Endodermal cell (in vitro differentiated cells): ENCODE results near the gene CCDC172. TPM values are rescaled to one million over a fixed set of nuclear protein-coding genes. Genes with fewer than 3 reads are reported as not detected.

Experiments used
- DNase-seq: peaks from one replicate; pipeline ENCODE4 v3.0.0-alpha.2; 2017
- H3K27ac ChIP-seq: 2 replicates; pipeline ENCODE4 v1.5.1; 2013; ENCODE audit warnings: mild to moderate bottlenecking, low read depth, low read length, moderate library complexity
- H3K27me3 ChIP-seq: 2 replicates; pipeline ENCODE4 v1.6.1; 2013; ENCODE audit warnings: mild to moderate bottlenecking, low read length, moderate library complexity; ENCODE audit not compliant: insufficient read depth, control insufficient read depth, poor library complexity, severe bottlenecking
- H3K36me3 ChIP-seq: 2 replicates; pipeline ENCODE4 v1.7.0; 2013; ENCODE audit warnings: mild to moderate bottlenecking, low read length, moderate library complexity; ENCODE audit not compliant: control insufficient read depth, insufficient read depth
- H3K4me1 ChIP-seq: one replicate; pipeline ENCODE4 v1.7.0; 2013; ENCODE audit warnings: low read length; ENCODE audit not compliant: control insufficient read depth, insufficient read depth
- H3K4me3 ChIP-seq: 2 replicates; pipeline ENCODE4 v1.5.1; 2013; ENCODE audit warnings: mild to moderate bottlenecking, low read length, moderate library complexity
- H3K9ac ChIP-seq: 2 replicates; pipeline ENCODE4 v1.6.1; 2013; ENCODE audit warnings: mild to moderate bottlenecking, low read length, moderate library complexity; ENCODE audit not compliant: poor library complexity, severe bottlenecking; ENCODE audit errors: extremely low read depth
- H3K9me3 ChIP-seq: 2 replicates; pipeline ENCODE4 v1.6.1; 2013; ENCODE audit warnings: mild to moderate bottlenecking, low read length, moderate library complexity; ENCODE audit not compliant: control insufficient read depth
- H3K27ac Mint-ChIP-seq: 2 replicates; pipeline ENCODE4 v1.8.0; 2020; ENCODE audit warnings: mixed read lengths
- H3K27me3 Mint-ChIP-seq: 2 replicates; pipeline ENCODE4 v1.8.0; 2021; ENCODE audit warnings: mild to moderate bottlenecking, mixed read lengths; ENCODE audit not compliant: insufficient read depth
- H3K36me3 Mint-ChIP-seq: 2 replicates; pipeline ENCODE4 v1.8.0; 2020; ENCODE audit warnings: low read depth, mixed read lengths
- H3K4me1 Mint-ChIP-seq: 2 replicates; pipeline ENCODE4 v1.8.0; 2020; ENCODE audit warnings: mixed read lengths
- H3K4me3 Mint-ChIP-seq: 2 replicates; pipeline ENCODE4 v1.8.0; 2020; ENCODE audit warnings: mild to moderate bottlenecking, moderate library complexity, mixed read lengths
- H3K9me3 Mint-ChIP-seq: 2 replicates; pipeline ENCODE4 v1.8.0; 2020; ENCODE audit warnings: mild to moderate bottlenecking, mixed read lengths
- WGBS, 2 experiments: methylation state at CpG; one replicate each; pipeline versions ENCODE4 v1.1.5 to v1.1.7; 2013; ENCODE audit warnings: missing lambda C conversion rate in 2 of 2, mixed read lengths in 1 of 2; ENCODE audit not compliant: insufficient coverage in 1 of 2, insufficient read length in 1 of 2; 5-methylcytosine and 5-hydroxymethylcytosine counted together
- total RNA-seq, 2 donors: library from RNA; stranded (reverse); fragmentation: NEBNext Ultra II Directional in 1 of 2; extraction: Animal tissue kit (Norgen Biotek cat#: 25700) in 1 of 2; gene quantifications; 2 replicates in 1 of 2; 3 replicates in 1 of 2; pipeline ENCODE4 v1.2.1, GENCODE V29; 2021
- TF ChIP-seq, protein P1 (sequence below): fragments of 200-600 bp; sonication (generic); conservative IDR thresholded peaks from 2 replicates; pipeline ENCODE4 v1.5.0; 2021; ENCODE audit warnings: antibody characterized with exemption, mild to moderate bottlenecking

CCDC172 gene
- total RNA-seq, 2 donors from 2014 or later: 0.37 TPM; not detected in 1

DNA sequence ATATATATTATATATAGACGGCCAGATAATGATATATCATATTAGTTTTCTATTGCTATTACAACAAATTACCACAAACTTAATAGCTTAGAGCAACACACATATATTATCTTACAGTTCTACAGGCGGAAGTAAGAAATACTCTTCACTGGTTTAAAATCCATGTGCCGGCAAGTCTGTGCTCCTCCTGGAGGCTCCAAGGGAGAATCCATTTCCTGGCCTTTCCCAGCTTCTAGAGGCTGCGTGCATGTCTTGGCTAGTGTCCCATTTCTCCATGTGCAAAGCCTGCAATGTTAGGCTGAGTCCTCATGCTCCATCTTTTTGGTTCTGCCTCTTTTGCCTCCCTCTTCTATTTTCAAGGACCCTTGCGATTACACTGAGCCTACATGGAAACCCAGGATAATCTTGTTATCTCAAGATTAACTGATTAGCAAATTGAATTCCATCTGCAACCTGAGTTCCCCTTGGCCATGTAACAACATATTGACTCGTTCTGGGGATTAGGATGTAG lies 79.5 kb downstream of the CCDC172 start:
- H3K27ac ChIP-seq: no peak overlapping the region
- DNase-seq: no peak
- no peaks in the 10 kb centered on the region for H3K4me1 ChIP-seq
- H3K4me3 Mint-ChIP-seq: no peak overlapping the region
- no peak overlapping the region for H3K27ac Mint-ChIP-seq
- no peaks in the 10 kb centered on the region for H3K36me3 Mint-ChIP-seq
- H3K9me3 ChIP-seq: no peaks in the 10 kb centered on the region
- peaks cover 14% of the 10 kb centered on the region for H3K27me3 ChIP-seq
- no peak overlapping the region for H3K9ac ChIP-seq
- H3K4me1 Mint-ChIP-seq: peaks cover 3% of the 10 kb centered on the region
- no peak overlapping the region for H3K4me3 ChIP-seq
- peaks cover 13% of the 10 kb centered on the region for H3K27me3 Mint-ChIP-seq
- TF ChIP-seq, protein P1, sequence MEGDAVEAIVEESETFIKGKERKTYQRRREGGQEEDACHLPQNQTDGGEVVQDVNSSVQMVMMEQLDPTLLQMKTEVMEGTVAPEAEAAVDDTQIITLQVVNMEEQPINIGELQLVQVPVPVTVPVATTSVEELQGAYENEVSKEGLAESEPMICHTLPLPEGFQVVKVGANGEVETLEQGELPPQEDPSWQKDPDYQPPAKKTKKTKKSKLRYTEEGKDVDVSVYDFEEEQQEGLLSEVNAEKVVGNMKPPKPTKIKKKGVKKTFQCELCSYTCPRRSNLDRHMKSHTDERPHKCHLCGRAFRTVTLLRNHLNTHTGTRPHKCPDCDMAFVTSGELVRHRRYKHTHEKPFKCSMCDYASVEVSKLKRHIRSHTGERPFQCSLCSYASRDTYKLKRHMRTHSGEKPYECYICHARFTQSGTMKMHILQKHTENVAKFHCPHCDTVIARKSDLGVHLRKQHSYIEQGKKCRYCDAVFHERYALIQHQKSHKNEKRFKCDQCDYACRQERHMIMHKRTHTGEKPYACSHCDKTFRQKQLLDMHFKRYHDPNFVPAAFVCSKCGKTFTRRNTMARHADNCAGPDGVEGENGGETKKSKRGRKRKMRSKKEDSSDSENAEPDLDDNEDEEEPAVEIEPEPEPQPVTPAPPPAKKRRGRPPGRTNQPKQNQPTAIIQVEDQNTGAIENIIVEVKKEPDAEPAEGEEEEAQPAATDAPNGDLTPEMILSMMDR: no peak
- WGBS, 2 experiments: 77 to 89% methylated on average over 4 to 5 of the region's 6 CpGs
- H3K9me3 Mint-ChIP-seq: no peaks in the 10 kb centered on the region
- H3K36me3 ChIP-seq: no peaks in the 10 kb centered on the region

DNA sequence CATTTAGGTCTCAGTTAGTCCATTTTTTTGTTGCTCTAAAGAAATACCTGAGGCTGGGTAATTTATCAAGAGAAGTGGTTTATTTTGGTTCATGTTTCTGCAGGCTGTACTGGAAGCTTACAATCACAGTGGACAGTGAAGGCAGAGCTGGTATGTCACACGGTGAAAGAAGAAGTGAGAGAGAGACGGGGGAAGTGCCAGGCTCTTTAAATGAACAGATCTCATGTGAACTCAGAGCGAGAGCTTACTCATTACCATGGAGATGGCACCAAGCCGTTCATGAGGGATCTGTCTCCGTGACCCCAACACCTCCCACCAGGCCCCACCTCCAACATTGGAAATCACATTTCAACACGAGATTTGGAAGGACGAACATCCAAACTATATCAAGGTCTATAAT lies 84.5 kb downstream of the CCDC172 start:
- Mint-ChIP-seq H3K27ac (no peak overlapping the region), H3K9me3 (no peaks in the 10 kb centered on the region), H3K4me1 (peaks cover 3% of the 10 kb centered on the region), H3K27me3 (peaks cover 9% of the 10 kb centered on the region), H3K4me3 (no peak overlapping the region), H3K36me3 (no peaks in the 10 kb centered on the region)
- no peak overlapping the region for H3K4me3 ChIP-seq
- DNase-seq: no peak
- H3K27ac ChIP-seq: no peak overlapping the region
- H3K36me3 ChIP-seq: no peaks in the 10 kb centered on the region
- no peaks in the 10 kb centered on the region for H3K4me1 ChIP-seq
- TF ChIP-seq, protein P1: no peak
- H3K27me3 ChIP-seq: peaks cover 14% of the 10 kb centered on the region
- WGBS, 2 experiments: 71 to 75% methylated on average over 1 to 5 of the region's 7 CpGs
- no peaks in the 10 kb centered on the region for H3K9me3 ChIP-seq
- H3K9ac ChIP-seq: no peak overlapping the region

DNA sequence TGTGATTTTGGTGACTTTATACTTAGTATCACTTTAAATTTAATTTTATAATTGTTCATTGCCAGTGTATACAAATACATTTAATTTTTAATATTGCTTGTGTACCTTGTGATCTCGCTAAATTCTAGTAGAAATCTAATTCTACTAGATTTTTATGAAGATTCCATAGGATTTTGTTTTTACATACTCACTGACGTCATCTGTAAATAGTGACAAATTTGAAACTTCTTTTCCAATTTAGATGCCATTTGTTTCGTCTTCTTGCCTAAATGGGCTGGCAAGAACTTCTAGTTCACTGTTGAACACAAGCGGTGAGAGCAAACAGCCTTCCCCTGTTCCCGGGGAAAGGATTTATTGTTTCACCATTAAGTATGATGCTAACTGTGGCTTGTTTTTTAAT lies 86.1 kb downstream of the CCDC172 start:
- Histone ChIP-seq H3K27ac (no peak overlapping the region), H3K36me3 (no peaks in the 10 kb centered on the region), H3K4me1 (no peaks in the 10 kb centered on the region), H3K4me3 (no peak overlapping the region), H3K27me3 (peaks cover 11% of the 10 kb centered on the region), H3K9me3 (no peaks in the 10 kb centered on the region), H3K9ac (no peak overlapping the region)
- H3K27ac Mint-ChIP-seq: no peak overlapping the region
- H3K9me3 Mint-ChIP-seq: no peaks in the 10 kb centered on the region
- no peaks in the 10 kb centered on the region for H3K36me3 Mint-ChIP-seq
- WGBS, 2 experiments: 92 to 93% methylated on average over 2 to 5 of the region's 5 CpGs
- no peak overlapping the region for H3K4me3 Mint-ChIP-seq
- no peaks in the 10 kb centered on the region for H3K4me1 Mint-ChIP-seq
- DNase-seq: no peak
- H3K27me3 Mint-ChIP-seq: peaks cover 8% of the 10 kb centered on the region
- TF ChIP-seq, protein P1: no peak
